Measurements from ENCODE around the gene ZIC1. TPM values are rescaled to one million over a fixed set of nuclear protein-coding genes. Genes with fewer than 3 reads are reported as not detected.

ZIC1 gene
- total RNA-seq, 1 donor from 2014 or later: not detected

DNA sequence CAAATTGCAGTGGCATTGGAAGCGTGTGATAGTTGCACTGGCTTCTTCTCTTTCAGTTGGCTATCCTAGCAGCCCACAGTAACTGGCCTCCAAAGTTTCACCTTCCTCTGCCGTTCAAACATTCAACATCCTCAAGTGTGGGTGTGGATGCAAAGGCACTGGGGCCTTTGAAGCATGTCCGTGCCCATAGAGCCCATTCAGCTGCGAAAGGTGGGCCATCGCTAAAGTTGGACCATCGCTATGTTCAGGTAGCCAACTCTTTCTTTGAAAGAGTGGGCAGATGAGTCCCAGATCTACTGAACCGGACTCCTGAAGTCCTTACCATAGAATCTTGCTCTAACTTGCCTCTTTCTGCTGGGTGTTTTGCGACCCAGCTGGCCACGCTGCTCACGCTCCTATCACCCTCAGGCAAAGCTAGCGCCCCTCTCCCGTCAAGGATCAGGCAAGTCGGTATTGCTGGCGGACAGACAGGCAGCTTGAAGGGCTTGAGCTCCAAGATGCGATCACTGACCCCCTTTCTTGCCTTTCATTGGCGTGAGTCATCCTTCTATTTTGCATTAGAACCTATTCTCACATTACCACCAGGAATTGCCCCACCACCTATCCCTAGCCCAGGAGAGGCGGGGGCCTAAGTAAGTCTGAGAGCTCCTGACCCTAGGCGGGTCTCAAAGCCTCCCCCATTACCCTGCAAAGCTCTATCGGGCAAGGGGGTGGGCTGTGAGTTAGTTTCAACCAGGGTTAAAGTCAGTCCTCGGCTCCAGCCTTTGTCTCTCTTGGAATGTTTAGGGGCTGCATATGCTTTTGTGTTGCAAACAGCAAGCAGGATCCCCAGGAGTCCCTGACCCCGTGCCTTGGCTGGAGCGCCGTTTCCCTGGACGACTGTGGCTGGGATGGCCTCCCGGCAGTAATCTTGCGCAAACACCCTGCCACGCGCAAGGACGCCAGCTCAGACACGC is 31.5 kb upstream of the ZIC1 start:
- Histone ChIP-seq H3K4me3 (no peak overlapping the region), H3K4me1 (no peaks in the 10 kb centered on the region), H3K27ac (no peak overlapping the region), H3K27me3 (peaks cover 94% of the 10 kb centered on the region), H3K9me3 (no peaks in the 10 kb centered on the region), H3K36me3 (no peaks in the 10 kb centered on the region)
- intact Hi-C loops (cut with DNase I): no loop called here
- DNase-seq (no peak), ATAC-seq (no peak)
- TF ChIP-seq, protein P1, sequence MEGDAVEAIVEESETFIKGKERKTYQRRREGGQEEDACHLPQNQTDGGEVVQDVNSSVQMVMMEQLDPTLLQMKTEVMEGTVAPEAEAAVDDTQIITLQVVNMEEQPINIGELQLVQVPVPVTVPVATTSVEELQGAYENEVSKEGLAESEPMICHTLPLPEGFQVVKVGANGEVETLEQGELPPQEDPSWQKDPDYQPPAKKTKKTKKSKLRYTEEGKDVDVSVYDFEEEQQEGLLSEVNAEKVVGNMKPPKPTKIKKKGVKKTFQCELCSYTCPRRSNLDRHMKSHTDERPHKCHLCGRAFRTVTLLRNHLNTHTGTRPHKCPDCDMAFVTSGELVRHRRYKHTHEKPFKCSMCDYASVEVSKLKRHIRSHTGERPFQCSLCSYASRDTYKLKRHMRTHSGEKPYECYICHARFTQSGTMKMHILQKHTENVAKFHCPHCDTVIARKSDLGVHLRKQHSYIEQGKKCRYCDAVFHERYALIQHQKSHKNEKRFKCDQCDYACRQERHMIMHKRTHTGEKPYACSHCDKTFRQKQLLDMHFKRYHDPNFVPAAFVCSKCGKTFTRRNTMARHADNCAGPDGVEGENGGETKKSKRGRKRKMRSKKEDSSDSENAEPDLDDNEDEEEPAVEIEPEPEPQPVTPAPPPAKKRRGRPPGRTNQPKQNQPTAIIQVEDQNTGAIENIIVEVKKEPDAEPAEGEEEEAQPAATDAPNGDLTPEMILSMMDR (IDR thresholded peaks at IDR 0.05): no peak

DNA sequence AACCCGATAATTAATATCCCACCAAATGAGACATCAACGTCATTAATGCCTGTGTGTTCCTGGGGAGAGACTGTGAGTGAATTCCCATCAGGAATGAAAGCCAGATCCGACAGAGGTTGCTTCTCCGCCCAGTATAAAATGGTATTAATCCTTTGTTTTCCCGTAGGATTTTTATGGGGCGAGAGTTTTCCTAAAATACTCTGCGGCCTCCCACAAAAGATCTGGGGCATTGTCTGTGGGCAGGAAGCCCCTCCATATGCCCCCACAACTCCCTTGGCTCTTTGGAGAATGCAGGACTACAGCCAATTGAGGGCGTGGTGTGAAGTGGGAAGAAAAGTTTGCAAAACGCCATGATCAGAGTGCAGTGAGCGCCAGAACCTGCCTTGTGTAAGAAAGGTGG is 29.5 kb upstream of the ZIC1 start:
- no peaks in the 10 kb centered on the region for H3K9me3 ChIP-seq
- H3K4me1 ChIP-seq: no peaks in the 10 kb centered on the region
- ATAC-seq (no peak), DNase-seq (no peak)
- peaks cover 95% of the 10 kb centered on the region for H3K27me3 ChIP-seq
- H3K4me3 ChIP-seq: no peak overlapping the region
- no peaks in the 10 kb centered on the region for H3K36me3 ChIP-seq
- intact Hi-C loops (cut with DNase I): no loop called here
- TF ChIP-seq, protein P1 (IDR thresholded peaks at IDR 0.05): no peak
- no peak overlapping the region for H3K27ac ChIP-seq

DNA sequence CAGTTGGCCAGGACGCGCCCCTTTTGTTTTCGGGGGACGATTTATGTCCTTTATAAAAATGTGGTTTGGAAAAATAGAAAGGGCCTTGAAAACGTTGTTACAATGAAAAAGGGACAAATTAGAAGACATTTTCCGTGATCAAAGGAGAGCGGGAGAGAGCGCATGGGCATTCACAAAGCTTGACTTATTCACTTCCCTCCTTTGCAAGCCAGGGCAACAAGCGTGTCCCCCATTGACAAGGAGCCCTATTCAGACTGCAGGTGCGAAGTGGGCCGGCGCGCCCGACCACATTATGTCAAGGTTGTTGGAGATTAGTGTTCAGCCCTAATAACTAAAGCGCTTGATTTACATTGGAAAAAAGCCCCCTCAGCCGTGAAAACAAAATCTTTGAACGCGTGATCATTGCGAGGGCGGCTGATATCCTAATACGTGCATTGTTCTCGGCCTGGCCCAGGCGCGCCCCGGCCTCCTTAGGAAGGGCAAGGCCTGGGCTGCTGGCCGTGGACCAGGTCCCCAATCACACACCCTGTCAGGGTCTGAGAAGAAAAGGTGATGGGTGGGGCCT is 28.7 kb upstream of the ZIC1 start:
- Histone ChIP-seq H3K4me3 (no peak overlapping the region), H3K4me1 (no peaks in the 10 kb centered on the region), H3K9me3 (no peaks in the 10 kb centered on the region), H3K36me3 (no peaks in the 10 kb centered on the region), H3K27ac (no peak overlapping the region), H3K27me3 (peaks cover 95% of the 10 kb centered on the region)
- TF ChIP-seq, protein P1 (IDR thresholded peaks at IDR 0.05): no peak
- DNase-seq (no peak), ATAC-seq (peak; percentile 19)
- intact Hi-C loops (cut with DNase I): no loop called here

DNA sequence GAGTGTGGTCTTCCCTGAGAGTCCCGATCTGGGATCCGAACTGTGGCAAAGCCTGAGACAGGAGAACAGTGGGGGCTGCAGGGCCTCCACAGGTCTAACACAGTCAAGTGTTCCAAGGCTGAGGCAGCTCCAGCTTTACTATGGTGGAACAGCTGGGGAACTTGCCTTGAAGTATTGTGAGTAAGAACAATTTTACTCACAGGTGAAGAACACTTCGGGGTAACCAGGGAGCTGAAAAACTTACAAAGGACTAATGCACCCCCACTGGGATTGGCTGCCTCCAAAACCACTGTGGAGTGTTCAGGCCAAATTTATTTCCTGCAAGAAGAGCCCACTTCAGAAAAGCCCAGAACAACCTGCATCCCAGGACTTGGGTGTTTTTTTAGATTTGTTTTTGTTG is 28.2 kb upstream of the ZIC1 start:
- Histone ChIP-seq H3K36me3 (no peaks in the 10 kb centered on the region), H3K9me3 (no peaks in the 10 kb centered on the region), H3K4me1 (no peaks in the 10 kb centered on the region), H3K27ac (no peak overlapping the region), H3K4me3 (no peak overlapping the region), H3K27me3 (peaks cover 96% of the 10 kb centered on the region)
- intact Hi-C loops (cut with DNase I): no loop called here
- no peak for DNase-seq
- TF ChIP-seq, protein P1 (IDR thresholded peaks at IDR 0.05): no peak
- ATAC-seq: no peak

DNA sequence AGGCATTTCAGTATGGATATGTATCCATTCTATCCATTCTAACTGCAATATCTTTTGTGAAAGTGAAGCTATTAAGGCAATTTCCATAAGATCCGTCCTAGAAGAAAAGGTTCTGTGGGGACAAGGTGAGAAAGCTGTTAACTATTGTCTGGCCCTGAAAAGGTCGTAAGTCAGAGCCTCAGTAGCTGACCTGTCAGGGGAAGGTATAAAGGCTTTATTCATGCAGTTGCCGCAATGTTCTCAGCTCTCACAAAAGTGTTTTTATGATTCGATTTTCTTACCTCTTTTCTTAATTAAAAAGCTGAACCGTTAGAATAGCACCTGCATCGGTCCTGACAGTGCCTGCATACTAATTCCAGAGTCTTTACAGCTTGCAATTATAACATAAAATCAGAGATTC is 27.6 kb upstream of the ZIC1 start:
- H3K9me3 ChIP-seq: no peaks in the 10 kb centered on the region
- TF ChIP-seq, protein P1 (IDR thresholded peaks at IDR 0.05): no peak
- H3K4me3 ChIP-seq: no peak overlapping the region
- intact Hi-C loops (cut with DNase I): no loop called here
- H3K27me3 ChIP-seq: peaks cover 100% of the 10 kb centered on the region
- no peaks in the 10 kb centered on the region for H3K4me1 ChIP-seq
- H3K27ac ChIP-seq: no peak overlapping the region
- H3K36me3 ChIP-seq: no peaks in the 10 kb centered on the region
- no peak for ATAC-seq
- DNase-seq: no peak
